Activated CD4-positive, CD25-positive, alpha-beta regulatory T cell treated with anti-CD3 and anti-CD28 coated beads, Interleukin-2, amount 50 U/mL, for 24 hours (primary cell): Measurements from ENCODE around the gene ZNF580.

ENCODE experiments used
- ATAC-seq, 2 donors: fragments of 150-1000 bp; cut with Tn5 transposase; one replicate each; pipeline ENCODE4 v1.10.0; 2021; ENCODE audit warnings: mild to moderate bottlenecking in 1 of 2, moderate library complexity in 1 of 2

ZNF580 gene, protein sequence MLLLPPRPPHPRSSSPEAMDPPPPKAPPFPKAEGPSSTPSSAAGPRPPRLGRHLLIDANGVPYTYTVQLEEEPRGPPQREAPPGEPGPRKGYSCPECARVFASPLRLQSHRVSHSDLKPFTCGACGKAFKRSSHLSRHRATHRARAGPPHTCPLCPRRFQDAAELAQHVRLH

DNA sequence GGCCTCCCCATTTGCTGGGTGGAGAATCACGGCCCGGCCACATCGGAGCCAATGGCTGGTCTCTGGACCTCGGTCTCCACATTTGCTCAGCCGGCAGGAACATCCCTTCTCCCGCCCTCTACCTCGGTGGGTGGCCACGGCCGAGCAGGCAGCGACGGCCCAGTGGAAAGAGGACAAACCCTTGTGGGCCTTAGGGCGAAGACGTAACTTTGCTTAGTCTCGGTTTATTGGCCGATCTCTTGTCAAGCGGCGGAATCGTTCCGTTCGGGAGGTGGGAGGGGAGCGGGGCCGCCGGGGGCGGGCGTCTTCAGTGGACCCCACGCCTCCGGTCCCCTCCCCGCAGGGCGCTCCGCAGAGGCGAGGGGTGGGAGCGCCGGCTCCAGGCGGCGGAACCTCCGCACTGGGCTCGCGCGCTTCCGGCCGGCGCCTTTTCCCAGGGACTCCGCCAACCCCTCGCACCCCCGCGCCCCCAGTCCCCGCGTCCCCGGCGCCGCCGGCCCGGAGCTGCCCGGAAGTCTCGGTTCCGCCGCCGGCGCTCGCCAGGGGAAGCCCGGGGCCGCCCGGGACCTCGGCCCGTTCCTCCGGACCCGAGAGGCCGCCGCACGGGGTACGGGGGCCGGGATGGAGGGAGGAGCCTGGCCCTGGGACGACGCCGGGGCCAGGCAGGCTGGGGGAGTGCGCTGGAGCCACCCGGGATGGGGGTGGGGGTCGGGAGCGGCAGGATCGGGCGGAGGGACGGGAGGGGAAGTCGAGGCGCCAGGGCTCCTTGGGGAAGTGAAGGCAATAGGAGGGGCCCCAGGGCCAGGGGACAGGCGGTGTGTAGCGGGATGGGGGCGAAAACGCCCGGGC, at the start of gene ZNF580:
ZNF580 (plus strand) TSS at position 426 of the 849 bp plus-strand sequence. CDS start 1,507 bp downstream, outside the sequence.
- ATAC-seq: peak; percentile 30 to 31

DNA sequence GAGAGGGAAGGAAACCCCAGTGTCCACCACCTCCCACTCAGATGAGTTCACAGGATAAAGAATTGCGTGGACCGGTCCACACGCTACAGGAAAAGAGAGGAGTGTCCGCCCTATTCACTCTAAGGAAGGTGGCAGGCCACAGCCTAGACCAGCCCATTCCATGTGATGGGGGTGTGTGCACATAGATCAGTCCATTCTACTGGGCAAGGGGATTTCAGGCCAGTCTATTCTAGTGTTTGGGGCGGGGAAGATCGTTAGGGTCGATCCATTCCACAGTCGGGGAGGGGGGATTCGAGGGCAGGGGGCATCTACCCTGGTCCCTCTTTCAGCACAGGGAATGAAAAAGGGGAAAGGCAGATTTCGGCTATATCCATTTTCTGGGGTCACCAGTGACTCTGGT, 49.2 kb upstream of the ZNF580 start:
- no peak for ATAC-seq

DNA sequence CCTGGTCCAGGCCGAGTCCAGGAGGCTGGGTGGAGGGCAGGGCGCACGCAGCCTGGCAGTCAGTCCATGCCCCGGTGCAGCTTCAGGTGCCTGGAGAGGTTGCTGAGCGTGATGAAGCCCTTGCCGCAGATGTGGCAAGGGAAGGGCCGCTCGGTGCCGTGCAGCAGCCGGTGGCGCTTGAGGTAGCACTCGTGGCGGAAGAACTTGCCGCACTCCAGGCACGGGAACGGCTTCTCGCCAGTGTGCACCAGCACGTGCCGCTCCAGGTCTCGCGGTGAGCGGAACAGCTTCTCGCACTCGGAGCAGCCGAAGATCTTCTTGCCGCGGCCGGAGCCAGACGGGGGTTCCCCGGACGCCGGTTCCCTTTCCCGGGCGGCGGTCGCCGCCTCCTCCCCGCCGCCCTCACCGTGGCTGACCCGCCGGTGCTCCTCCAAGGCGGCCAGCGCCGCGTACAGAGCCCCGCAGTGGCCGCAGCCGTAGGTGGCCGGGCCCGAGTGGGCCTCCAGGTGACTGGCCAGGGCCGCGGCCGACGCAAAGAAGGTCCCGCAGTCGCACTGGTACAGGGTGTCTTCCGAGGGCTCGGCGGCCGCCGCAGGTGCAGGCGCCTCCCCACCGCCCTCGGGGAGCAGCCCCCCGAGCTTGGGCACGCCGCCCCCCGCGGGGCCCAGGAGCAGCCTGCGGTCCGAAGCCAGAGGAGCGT, 48.3 kb upstream of the ZNF580 start:
- no peak for ATAC-seq

DNA sequence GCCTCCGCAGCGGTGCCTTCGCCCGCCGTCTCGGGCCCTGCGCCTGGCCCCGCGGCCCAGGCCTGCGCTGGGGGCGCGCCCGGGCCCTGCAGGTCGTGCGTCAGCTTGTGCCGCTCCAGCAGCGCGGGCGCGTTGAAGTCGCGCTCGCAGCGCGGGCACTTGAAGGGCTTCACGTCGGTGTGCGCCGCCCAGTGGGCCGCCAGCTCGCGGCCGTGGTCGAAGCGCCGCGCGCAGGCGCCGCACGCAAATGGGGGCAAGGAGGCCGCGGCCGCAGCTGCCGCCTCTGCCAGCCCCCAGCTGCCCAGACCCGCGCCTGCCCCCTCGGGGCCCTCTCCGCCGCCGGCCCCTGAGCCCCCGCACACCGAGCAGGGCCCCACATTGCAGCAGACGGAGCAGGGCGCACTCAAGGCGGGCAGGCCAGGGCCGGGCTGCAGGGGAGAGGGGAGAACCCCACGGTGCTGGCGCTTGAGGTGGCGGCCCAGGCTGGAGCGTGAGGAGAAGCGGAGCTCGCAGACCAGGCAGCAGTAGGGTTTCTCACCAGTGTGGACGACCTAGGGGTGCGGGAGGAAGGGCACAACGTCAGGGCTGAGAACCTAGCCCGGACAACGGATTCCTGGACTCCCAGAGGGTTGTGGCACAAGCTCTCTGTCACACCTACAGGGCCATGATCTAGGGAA, 47.6 kb upstream of the ZNF580 start:
- no peak for ATAC-seq

DNA sequence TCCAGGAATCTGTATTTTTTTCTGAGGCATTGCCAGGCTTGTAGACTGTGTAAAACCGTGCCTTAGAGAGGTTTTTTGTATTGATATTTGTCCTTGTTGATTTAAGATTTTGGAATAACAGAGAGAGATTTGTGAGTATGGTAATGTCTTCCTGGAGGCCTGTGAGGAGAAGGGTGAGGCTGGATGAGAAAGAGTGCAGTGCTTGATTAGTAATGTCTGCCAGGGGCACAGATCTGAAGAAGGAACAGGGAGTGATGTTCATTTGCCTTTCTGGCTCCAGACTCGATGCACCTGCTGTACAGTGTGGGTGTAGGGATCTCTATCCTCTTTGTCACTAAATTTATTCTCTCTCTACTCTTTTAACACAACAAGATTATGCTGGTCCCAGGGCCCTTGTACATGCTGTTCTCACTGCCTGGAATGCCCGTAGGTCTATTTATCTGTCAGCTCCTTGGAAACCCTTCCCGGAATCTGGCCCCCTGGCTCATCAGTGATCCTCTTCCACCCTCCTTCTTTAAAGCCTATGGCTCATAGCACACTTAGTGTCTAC, 45.7 kb upstream of the ZNF580 start:
- no peak for ATAC-seq

DNA sequence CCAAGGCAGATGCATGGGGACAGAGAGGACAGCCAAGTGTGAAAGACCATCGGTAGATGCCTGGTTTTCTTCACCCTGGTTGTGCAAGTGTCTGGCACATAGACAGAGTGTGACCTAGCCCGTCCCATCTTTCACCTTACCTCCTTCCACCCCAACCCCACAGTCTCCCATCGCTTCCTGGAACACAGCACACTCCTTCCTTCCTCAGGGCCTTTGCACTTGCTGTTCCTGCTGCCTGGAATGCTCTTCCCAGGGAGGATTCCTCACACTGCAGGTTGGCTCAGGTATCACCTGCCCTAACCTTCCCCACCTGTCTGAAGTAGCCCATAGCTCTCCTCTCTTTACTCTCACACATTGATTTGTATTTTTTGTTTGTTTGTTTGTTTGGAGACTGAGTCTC, 44.5 kb upstream of the ZNF580 start:
- no peak for ATAC-seq

DNA sequence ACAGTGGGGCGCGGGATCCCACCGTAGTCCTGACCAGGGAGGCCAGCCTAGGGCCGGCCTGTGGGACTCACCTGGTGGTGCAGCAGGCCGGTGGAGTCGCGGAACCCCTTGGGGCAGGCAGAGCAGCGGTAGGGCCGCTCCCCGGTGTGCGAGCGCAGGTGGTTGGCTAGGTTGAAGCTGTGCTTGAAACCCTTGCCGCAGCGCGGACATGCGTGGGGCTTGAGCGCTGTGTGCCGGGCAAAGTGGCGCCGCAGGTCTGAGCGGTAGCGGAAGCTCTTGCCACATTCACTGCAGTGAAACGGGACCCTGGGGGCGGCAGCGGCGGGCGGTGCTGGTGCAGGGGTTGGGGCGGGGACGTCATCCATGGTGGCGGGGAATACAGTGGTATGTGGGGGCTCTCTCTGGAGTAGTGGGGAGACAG, 43.3 kb upstream of the ZNF580 start:
- ATAC-seq: no peak

DNA sequence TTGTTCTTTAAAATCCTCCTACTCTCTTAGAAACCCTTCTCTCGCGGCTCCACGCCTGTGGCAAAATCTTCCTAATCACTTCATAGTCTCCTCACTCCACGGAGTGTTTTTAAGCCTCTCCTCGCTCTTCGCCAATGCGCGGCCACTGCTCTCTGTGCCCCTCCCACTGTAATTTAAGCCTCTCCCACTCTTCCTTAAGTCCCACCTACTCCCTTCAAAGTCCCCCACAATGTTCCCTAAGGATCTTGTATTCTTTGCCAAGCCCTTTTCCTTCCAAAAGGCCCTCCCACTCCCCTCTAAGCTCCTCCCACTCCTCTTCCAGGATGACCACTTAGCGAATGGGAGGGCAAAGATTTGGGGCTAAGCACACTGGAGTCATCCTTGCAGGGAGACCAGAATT, 42.8 kb upstream of the ZNF580 start:
- no peak for ATAC-seq

DNA sequence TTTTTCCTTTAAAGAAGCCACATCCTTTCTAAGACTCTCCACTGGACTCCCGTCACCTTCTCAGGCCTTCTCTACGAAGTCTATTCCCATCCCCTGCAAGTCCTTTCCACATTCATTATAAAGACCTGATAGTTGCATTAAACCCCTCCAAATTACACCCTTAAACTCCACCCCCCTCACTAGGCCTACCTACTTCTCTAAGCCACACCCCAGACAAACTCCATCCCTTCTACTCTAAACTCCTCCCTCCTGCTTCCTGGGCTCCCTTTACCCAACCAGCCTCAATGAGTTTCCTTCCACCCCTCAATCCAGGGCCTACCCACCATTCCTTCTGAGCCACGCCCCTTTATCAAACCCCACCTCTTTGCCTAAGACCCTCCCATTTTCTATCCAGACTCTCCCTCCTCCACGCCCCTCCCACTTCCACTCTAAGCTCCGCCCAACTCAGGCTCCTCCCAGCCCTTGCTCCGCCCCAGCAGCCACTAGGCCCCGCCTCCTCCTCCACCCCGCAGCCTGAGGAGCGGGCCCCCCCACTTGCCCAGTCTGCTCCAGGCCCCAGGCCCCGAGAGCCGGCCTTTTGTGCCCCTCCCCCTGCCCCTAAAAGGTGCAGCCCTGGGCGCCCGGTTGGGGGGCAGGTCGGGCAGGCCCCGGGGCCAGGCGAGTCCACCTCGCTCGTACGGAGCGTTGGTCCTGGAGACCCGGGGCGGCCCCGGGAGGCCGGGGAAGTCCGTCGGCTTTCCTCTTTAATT, 41.9 kb upstream of the ZNF580 start:
- ATAC-seq: peak; percentile 57 to 60

DNA sequence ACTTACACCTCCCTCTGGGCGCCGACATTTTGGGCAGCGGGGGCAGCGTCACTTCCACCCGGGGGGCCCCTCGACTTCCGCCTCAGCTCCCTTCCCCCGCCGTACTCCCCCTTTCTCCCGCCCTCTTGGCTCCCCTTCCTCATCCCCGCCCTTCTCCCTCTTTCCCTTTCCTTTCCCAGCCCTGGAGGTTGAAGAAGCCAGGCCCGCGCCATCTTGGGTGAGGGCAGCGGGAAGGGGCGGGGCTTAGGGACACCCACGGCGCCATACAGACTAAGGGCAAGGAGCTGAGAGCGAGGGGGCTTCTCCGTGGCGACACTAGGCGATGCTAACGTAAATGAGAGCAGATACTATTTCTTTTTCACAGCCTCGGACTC, 41.3 kb upstream of the ZNF580 start, which contains the start of gene FIZ1:
FIZ1 (minus strand) TSS at position 50 of the 374 bp plus-strand sequence. CDS start 1,652 bp downstream, outside the sequence.
- peak; percentile 82 to 83 for ATAC-seq

DNA sequence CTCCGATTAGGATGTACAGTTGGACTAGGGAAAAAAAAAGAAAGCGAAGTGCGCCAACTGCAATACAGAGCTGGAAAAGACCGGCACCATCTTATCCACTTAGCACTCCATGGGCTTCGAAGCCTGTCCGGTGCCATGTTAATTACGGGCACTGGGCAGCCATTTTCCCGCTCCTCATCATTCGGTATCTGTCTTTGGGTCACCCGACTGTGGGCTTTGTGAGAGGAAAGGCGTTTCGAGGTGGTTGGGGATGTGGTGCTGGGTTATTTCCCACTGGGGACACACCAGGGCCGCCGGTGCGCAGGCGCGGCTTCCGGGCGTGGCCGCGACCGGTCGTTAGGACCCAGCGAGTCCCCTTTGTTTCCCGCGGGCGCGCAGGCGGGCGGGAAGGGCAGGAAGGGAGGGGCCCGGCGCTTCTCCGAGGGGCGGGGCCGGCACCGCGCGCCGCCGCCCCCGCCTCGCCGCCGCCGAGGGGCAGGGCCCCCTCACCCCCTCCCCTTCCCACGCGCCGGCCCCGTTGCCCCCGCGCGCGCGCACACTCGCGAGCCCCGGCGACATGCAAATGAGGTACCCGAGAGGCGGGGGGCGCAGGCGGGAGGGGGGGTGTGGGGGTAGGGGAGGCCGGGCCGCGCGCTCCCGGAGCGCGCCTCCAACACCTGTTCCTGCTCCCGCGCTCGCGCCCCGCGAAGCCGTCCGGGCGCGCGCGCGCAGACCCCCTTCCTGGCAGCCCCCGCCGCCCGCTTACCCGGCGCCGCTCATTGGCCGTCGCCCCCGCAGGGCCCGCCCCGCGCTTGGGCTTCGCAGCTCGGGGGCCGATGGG, 40.8 kb upstream of the ZNF580 start, which contains the start of gene ZNF524:
ZNF524 (plus strand) TSS at position 447 of the 820 bp plus-strand sequence. CDS start 1,825 bp downstream, outside the sequence.
- peak; percentile 60 to 67 for ATAC-seq

DNA sequence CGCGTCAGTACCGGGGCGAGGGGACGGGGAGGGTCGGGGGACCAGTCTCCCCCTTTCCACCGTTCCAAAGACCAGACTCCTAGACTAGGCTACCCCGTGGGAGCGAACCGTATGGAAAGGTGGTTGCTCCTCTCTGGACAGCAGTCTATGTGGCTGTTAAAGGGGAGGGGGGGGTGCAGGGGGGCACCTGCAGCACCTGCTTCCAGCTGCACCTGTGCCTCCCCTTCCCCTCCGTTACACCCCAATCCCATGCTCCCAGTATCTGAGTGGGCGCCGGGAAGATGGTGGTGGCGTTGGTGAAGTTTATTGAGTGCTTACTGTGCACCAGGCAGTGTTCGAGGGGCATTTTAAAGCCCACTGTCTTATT, 40.2 kb upstream of the ZNF580 start:
- ATAC-seq: no peak

DNA sequence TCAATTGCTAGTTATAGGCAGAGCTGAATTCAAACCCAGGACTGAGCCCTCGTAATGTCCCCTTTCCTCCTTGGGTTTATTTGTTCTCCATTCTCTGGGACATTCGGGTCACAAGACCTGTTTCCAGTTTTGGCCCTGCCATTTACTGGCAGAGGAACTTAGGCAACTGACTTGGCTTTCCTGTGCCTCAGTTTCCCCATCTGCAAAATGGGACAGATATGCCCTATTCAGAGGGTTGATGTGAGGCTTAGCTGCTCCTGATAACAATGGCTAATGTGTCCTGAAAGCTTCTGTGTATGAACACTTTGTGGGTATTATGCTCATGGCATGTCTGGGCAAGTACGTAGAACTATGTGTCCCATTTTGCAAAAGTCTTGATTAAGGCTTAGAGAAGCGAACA, 39.7 kb upstream of the ZNF580 start:
- ATAC-seq: no peak

DNA sequence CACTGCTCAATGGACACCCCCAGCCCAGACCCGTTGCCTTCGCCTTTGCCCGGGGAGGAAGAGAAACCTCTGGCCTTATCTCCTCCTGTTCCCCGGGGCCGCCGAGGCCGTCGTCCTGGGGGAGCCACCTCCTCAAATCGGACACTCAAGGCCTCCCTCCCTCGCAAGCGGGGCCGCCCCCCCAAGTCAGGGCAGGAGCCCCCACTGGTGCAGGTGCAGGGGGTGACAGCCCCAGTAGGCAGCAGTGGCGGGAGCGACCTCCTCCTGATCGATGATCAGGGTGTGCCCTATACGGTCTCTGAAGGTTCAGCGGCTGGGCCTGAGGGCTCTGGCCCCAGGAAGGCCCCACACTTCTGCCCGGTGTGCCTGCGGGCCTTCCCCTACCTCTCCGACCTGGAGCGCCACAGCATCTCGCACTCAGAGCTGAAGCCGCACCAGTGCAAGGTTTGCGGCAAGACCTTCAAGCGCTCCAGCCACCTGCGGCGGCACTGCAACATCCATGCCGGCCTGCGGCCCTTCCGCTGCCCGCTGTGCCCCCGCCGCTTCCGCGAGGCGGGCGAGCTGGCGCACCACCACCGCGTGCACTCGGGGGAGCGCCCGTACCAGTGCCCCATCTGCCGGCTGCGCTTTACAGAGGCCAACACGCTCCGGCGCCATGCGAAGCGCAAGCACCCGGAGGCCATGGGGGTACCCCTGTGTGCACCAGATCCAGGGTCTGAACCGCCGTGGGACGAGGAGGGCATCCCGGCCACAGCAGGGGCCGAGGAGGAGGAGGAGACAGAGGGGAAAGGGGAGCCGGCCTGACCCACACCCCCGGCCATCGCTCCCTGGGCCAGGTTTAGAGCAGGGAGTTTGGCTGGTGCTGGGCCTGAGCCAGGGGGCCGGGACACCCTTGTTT, 38.4 kb upstream of the ZNF580 start:
- ATAC-seq: no peak

DNA sequence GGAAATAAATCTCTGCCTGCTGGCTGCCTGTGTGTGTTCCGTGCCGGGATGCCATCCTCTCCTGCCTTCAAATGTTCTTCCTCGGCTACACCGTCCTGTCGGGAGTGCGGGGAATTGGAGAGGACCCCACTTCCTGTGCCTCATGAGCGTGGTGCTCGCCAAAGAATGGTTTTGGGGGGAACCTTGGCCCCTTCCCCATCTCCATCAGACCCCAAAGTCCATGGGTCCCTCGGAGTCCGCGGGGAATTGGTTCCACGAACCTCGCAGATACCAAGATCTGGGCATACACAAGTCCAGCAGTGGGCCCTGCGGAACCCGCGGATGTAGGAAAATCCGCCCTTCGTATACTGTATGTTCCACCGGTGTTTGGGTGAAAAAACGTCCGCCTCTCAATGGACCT, 37.7 kb upstream of the ZNF580 start:
- ATAC-seq: no peak

DNA sequence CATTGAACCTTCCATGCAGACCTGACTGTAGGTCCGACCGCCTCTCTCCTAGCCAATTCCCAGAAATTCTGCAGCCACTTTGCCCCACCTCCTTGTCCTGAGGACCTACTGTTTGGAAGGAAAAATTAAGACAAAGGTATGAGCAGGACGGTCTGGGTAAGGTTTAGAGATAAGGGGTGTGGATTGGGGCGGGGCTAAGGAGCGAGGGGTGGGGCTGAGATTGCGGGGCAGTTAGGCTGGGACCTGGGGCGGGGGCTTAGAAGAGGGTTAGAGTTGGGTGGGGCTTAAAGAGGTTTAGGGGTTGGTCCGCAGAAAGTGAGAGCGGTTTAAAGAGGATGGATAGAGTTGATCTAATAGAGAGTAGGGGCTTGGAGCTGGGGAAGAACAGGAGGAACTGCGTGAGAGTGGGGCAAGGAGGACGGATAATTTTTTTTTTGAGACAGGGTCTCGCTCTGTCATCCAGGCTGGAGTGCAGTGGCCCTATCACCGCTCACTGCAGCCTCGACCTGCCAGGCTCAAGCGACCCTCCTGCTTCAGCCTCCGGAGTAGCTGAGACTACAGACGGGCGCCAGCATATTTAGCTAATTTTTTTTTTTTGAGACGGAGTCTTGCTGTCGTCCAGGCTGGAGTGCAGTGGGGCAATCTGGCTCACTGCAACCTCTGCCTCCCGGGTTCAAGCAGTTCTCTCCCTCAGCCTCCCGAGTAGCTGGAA, 37.1 kb upstream of the ZNF580 start:
- no peak for ATAC-seq

DNA sequence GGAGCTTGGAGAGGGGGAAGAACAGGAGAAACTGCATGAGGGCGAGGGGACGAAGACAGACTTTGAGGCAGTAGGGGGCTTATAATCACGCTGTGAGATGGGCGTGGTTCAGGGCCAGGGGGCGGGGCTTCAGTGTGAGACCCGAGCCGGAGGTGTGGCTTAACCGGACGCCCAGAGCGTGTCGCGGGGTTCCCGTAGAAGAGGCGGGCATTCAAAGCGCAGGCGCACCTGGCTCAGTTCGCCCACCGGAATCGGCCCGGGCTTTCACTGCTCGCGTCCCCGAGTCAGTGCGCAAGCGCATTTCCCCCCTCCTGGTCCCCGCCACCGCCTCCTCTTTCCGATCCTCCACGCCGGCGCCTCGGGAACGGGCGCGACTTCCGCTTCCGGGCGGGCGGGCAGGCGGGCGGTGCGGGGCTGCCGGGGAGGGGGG, 35.6 kb upstream of the ZNF580 start:
- peak; percentile 76 to 83 for ATAC-seq

DNA sequence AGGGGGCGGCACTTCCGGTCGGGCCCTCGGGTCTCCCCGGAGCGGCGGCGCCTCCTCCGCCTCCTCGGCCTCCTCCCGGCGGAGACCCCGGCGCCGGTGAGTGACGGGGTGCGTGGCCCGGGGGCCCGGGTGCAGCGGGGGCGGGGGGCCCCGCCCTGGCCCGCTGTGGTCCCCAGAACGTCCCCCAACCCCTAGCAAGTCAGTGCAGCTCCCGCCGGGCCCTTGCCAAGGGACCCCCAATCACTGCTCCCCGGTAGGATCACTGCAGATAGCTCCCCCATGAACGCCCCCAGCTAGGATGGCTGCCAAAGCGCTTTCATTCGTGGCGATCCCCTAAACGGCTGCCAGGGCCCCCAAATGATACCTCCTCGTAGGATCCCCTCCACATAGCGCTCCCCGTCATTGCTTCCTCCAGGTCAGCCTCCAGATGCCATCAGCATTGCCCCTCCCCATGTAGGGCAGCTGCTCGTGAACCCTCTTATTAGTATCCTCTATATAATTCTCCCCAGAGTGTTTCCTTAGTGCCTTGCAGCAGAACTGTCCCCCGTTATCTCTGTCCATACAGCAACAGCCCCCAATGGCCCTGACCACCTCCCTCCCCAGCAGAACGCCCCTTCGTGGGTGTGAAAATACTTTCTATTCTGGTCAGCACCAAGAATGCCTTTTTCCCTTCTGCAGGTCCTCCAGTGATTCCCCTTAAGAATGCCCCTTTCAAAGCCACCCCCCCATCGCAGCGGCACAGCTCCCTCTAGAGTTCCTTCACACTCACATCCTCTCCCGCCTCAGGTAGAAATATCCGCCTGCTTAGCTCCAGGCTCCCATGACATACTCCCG, 34.9 kb upstream of the ZNF580 start, which contains the start of gene ZNF865:
ZNF865 (plus strand) TSS at position 11 of the 834 bp plus-strand sequence. CDS start 7,972 bp downstream, outside the sequence.
- ATAC-seq: peak; percentile 37 to 41
